ENCODE data around the gene TMEM94.

The TMEM94 gene

DNA sequence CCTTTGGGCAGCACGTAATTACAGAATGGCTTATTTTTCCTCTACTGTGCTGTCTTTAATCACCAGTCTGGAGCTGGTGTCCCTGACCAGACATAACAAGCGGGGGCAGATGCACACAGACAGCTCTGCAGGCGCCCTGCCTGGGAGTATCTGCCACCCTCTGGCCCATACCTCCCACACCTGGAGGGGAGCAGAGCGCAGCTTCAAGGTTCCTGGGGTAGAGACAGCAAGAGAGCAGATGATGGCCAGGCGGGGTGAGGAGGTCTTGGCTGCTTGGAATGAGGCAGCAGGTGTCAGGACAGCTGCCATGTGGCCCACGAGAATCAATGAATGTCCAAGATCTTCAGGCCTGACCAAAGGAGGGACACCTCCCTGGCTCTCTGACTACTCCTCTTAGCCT is 23.8 kb downstream of the TMEM94 start:
- no peak for DNase-seq (ENCODE audit: low read depth)
- H3K9ac ChIP-seq (ENCODE audit: low read length) = no peak overlapping the region
- H3K27me3 ChIP-seq (replicated peaks; ENCODE audit: control insufficient read depth, insufficient read depth, low read length) = no peaks in the 10 kb centered on the region
- no peaks in the 10 kb centered on the region for H3K36me3 ChIP-seq (ENCODE audit: control insufficient read depth, insufficient read depth, low read length, severe bottlenecking)
- H3K4me3 ChIP-seq (ENCODE audit: low read length) = no peak overlapping the region
- peaks cover 13% of the 10 kb centered on the region for H3K4me1 ChIP-seq (ENCODE audit: control insufficient read depth, insufficient read depth, low read length)
- no peaks in the 10 kb centered on the region for H3K9me3 ChIP-seq (ENCODE audit: control insufficient read depth, low read length)

DNA sequence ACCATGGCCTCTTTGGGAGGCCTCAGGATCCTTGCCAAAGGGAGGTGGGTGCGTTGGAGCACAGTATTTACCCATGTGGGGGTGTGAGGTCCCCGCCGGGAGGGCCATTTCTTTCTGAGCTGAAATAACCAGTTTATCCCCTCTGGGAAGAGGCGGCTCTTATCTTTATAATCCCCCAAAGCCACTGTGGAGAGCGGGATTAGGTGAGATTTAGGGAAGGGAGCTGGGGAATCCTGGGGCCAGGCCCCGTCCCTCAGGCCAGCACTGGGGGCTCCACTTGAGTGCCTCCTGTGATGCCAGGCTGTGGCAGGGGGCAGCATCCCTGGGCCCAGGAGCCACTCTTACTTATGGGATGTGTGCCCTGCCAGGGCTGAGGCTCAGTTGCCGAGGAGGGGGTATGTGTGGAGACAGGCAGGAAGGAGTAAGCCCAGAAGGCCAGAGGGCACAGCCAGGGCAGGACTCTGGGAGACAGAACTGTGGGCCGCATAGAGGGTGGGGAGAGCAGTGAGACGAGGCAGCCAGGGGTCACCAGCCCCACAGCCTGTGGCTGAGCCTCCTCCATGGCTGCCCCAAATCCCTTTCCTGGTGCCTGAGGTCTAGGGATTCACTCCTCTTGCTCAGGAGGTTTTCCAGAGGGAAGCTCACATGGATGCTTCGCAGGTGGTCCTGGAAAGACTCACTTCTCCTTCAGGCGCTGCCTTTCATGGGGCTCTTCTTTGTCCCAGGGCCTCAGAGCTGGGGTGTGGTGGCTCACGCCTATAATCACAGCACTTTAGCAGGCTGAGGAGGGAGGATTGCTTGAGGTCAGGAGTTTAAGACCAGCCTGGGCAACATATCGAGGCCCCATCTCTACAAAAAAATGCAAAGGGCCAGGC is 25.0 kb downstream of the TMEM94 start:
- no peak for DNase-seq (ENCODE audit: low read depth)
- H3K4me3 ChIP-seq (ENCODE audit: low read length) = no peak overlapping the region
- no peaks in the 10 kb centered on the region for H3K27me3 ChIP-seq (replicated peaks; ENCODE audit: control insufficient read depth, insufficient read depth, low read length)
- H3K36me3 ChIP-seq (ENCODE audit: control insufficient read depth, insufficient read depth, low read length, severe bottlenecking) = no peaks in the 10 kb centered on the region
- peaks cover 6% of the 10 kb centered on the region for H3K4me1 ChIP-seq (ENCODE audit: control insufficient read depth, insufficient read depth, low read length)
- H3K9ac ChIP-seq (ENCODE audit: low read length) = no peak overlapping the region
- no peaks in the 10 kb centered on the region for H3K9me3 ChIP-seq (ENCODE audit: control insufficient read depth, low read length)

DNA sequence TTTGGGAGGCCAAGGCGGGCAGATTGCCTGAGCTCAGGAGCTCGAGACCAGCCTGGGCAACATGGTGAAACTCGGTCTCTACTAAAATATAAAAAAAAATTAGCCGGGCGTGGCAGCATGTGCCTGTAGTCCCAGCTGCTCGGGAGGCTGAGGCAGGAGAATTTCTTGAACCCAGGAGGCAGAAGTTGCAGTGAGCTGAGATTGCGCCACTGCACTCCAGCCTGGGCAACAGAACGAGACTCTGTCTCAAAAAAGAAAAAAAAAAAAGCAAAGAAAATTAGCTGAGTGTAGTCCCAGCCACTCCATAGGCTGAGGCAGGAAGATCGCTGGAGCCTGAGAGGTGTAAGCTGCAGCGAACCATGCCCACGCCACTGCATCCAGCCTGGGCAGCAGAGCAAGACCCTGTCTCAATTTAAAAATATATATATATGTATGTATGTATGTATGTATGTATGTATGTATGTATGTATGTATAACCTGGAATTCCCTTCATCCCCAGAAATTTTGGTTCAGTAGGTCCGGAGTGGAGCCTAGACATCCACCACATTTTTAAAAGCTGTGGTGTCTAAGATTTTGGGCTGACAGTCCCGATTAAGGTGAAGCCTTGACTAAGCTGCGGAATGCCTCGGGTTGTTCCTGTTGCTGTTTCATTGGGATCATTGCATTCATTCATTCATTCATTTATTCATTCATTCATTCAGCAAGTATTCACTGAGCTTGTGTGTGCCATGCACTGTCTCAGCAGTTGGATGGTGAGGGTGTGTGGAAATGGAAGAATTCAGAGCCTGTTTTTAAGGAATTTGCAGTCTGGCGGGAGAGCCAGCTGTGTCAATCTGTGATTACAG is 25.9 kb downstream of the TMEM94 start:
- H3K9ac ChIP-seq (ENCODE audit: low read length) = no peak overlapping the region
- H3K36me3 ChIP-seq (ENCODE audit: control insufficient read depth, insufficient read depth, low read length, severe bottlenecking) = no peaks in the 10 kb centered on the region
- no peak for DNase-seq (ENCODE audit: low read depth)
- no peaks in the 10 kb centered on the region for H3K9me3 ChIP-seq (ENCODE audit: control insufficient read depth, low read length)
- H3K27me3 ChIP-seq (replicated peaks; ENCODE audit: control insufficient read depth, insufficient read depth, low read length) = no peaks in the 10 kb centered on the region
- no peak overlapping the region for H3K4me3 ChIP-seq (ENCODE audit: low read length)
- H3K4me1 ChIP-seq (ENCODE audit: control insufficient read depth, insufficient read depth, low read length) = no peaks in the 10 kb centered on the region

DNA sequence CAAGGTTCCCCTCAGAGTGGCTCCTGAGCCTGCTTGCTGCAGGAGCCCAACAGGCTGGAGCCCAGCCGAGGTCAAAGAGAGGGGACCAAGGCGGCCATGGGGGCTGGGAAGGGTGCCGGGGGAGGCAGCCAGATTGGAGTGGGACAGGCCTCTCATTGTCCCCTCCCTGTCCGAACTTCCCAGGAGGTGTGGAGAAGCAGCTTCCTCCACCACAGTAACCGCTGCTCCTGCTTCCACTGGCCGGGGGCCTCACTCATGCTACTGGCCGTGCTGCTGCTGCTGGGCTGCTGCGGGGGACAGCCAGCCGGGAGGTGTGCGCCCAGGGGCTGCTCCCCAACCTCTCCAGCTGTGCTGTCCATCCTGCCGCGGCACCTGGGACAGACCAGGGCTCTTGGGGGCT is 29.3 kb downstream of the TMEM94 start:
- Histone ChIP-seq H3K9ac (ENCODE audit: low read length) (no peak overlapping the region), H3K36me3 (ENCODE audit: control insufficient read depth, insufficient read depth, low read length, severe bottlenecking) (peaks cover under 1% of the 10 kb centered on the region), H3K27me3 (replicated peaks; ENCODE audit: control insufficient read depth, insufficient read depth, low read length) (no peaks in the 10 kb centered on the region), H3K9me3 (ENCODE audit: control insufficient read depth, low read length) (no peaks in the 10 kb centered on the region), H3K4me3 (ENCODE audit: low read length) (no peak overlapping the region), H3K4me1 (ENCODE audit: control insufficient read depth, insufficient read depth, low read length) (no peaks in the 10 kb centered on the region)
- DNase-seq (ENCODE audit: low read depth) = no peak

DNA sequence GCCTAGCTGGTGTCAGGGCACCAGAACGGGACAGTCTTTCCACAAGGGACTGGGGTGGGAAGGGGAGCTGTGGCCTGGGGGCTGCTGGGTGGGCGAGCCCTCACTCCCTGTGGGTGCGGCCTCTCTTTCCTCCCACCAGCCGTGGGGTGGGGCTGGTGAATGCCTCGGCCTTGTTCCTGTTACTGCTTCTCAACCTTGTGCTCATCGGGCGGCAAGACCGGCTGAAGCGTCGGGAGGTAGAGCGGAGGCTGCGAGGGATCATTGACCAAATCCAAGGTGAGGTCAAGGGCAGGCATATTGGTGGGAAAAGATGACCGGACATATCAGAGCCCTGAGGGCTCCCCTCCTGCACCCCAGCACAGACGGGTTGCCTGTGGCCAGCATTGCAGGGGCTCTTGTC is 29.7 kb downstream of the TMEM94 start:
- no peaks in the 10 kb centered on the region for H3K9me3 ChIP-seq (ENCODE audit: control insufficient read depth, low read length)
- H3K4me1 ChIP-seq (ENCODE audit: control insufficient read depth, insufficient read depth, low read length) = no peaks in the 10 kb centered on the region
- H3K36me3 ChIP-seq (ENCODE audit: control insufficient read depth, insufficient read depth, low read length, severe bottlenecking) = peaks cover 3% of the 10 kb centered on the region
- no peak overlapping the region for H3K4me3 ChIP-seq (ENCODE audit: low read length)
- H3K9ac ChIP-seq (ENCODE audit: low read length) = no peak overlapping the region
- DNase-seq (ENCODE audit: low read depth) = no peak
- no peaks in the 10 kb centered on the region for H3K27me3 ChIP-seq (replicated peaks; ENCODE audit: control insufficient read depth, insufficient read depth, low read length)

DNA sequence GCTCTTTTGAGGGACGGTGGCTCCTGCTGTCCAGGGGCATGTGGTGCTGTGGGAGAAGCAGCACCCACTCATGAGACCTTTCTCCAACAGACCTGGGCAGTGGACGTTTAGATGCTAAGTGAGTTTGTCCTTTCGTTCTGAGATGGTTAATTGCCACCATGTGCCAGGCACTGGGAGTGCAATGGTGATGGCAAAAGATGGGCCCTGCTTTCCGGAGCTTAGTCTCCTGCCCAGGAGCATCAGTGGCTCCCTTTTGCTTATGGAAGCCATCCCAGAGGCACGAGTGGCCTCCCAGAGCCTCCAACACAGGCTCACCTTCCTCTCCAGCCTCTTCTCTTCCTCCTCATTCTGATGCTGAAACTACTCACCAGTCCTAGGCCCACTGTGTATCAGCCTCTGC is 30.5 kb downstream of the TMEM94 start:
- peaks cover 11% of the 10 kb centered on the region for H3K36me3 ChIP-seq (ENCODE audit: control insufficient read depth, insufficient read depth, low read length, severe bottlenecking)
- no peak overlapping the region for H3K9ac ChIP-seq (ENCODE audit: low read length)
- no peak overlapping the region for H3K4me3 ChIP-seq (ENCODE audit: low read length)
- no peaks in the 10 kb centered on the region for H3K4me1 ChIP-seq (ENCODE audit: control insufficient read depth, insufficient read depth, low read length)
- H3K27me3 ChIP-seq (replicated peaks; ENCODE audit: control insufficient read depth, insufficient read depth, low read length) = no peaks in the 10 kb centered on the region
- no peaks in the 10 kb centered on the region for H3K9me3 ChIP-seq (ENCODE audit: control insufficient read depth, low read length)
- no peak for DNase-seq (ENCODE audit: low read depth)

DNA sequence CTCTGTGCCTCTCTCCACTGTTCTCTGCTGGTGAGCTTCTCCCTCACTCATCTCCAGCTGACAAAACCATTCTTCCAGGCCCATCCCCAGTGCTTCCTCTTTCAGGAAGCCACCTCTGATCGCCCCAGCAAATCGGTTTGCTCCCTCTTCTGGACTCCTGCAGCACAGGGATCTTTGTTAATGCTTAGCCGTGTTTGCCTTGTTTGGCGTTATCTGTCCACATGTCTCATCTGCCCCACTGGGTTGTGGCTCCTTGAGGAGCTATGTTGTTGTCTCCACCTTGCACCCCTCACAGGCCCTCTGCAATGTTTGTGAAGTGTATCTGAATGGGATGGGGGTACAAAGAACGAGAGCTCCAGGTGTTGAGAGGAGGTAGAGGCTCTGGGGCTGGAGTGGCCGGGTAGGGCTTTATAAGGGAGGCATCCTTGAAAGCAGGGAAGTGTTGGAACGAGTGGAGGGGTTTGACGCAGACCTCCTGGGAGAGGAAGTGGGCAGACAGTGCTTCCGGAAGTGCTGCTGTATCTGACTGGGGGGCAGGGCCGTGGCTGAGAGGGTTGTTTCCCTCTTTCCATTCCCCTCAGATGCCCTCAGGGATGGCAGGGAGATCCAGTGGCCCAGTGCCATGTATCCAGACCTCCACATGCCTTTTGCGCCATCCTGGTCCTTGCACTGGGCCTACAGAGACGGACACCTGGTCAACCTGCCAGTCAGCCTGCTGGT is 31.1 kb downstream of the TMEM94 start:
- H3K9ac ChIP-seq (ENCODE audit: low read length) = no peak overlapping the region
- H3K4me1 ChIP-seq (ENCODE audit: control insufficient read depth, insufficient read depth, low read length) = no peaks in the 10 kb centered on the region
- no peak for DNase-seq (ENCODE audit: low read depth)
- H3K9me3 ChIP-seq (ENCODE audit: control insufficient read depth, low read length) = no peaks in the 10 kb centered on the region
- no peaks in the 10 kb centered on the region for H3K27me3 ChIP-seq (replicated peaks; ENCODE audit: control insufficient read depth, insufficient read depth, low read length)
- H3K4me3 ChIP-seq (ENCODE audit: low read length) = no peak overlapping the region
- peaks cover 17% of the 10 kb centered on the region for H3K36me3 ChIP-seq (ENCODE audit: control insufficient read depth, insufficient read depth, low read length, severe bottlenecking)

DNA sequence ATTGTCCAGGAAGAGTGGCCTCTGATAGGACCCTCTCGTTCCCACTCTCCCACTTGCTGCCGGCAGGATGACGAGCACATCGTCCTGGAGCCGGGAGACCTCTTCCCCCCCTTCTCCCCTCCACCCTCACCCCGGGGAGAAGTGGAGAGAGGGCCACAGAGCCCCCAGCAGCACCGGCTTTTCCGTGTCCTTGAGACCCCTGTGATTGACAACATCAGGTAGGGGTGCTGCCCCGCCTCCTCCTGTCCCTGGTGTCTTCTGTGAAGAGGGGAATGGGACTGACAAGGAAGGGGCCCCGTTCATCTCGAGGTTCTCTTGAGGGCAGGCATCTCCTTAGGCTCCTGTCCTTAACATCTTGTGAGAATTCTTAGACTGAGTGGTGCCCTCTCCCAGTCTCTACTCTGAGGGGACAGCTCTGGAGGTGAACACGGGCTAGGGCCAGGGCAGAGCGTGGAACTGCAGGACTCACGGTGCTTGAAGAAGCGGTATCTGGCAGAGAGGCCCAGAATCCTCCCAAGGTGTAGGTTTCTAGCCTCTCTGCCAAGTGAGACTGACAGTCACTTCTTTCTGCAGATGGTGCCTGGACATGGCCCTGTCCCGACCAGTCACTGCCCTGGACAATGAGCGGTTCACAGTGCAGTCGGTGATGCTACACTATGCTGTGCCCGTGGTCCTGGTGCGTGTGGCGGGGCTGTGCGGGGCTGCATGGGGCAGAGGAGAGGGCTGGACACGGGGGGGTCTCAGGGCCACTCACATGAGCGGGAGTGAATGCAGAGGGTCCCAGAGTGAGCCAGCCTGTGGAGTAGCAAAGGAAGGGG is 32.5 kb downstream of the TMEM94 start:
- no peak overlapping the region for H3K4me3 ChIP-seq (ENCODE audit: low read length)
- no peak overlapping the region for H3K9ac ChIP-seq (ENCODE audit: low read length)
- H3K36me3 ChIP-seq (ENCODE audit: control insufficient read depth, insufficient read depth, low read length, severe bottlenecking) = peaks cover 31% of the 10 kb centered on the region
- DNase-seq (ENCODE audit: low read depth) = no peak
- no peaks in the 10 kb centered on the region for H3K9me3 ChIP-seq (ENCODE audit: control insufficient read depth, low read length)
- no peaks in the 10 kb centered on the region for H3K4me1 ChIP-seq (ENCODE audit: control insufficient read depth, insufficient read depth, low read length)
- no peaks in the 10 kb centered on the region for H3K27me3 ChIP-seq (replicated peaks; ENCODE audit: control insufficient read depth, insufficient read depth, low read length)

DNA sequence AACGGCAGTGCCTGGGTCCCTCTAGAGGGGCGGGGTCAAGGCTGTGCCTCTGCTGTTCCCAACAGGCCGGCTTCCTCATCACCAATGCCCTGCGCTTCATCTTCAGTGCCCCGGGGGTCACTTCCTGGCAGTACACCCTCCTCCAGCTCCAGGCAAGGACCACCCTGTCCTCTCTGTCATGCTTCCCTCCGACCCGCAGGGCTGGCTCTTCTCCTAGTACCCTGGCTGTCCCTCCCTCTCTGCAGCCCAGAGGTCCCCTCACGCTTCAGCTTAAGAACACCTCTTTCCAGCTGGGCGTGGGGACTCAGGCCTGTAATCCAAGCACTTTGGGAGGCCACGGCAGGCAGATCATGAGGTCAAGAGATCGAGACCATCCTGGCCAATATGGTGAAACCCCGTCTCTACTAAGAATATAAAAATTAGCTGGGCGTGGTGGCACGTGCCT is 33.1 kb downstream of the TMEM94 start:
- no peak overlapping the region for H3K9ac ChIP-seq (ENCODE audit: low read length)
- no peaks in the 10 kb centered on the region for H3K27me3 ChIP-seq (replicated peaks; ENCODE audit: control insufficient read depth, insufficient read depth, low read length)
- H3K36me3 ChIP-seq (ENCODE audit: control insufficient read depth, insufficient read depth, low read length, severe bottlenecking) = peaks cover 37% of the 10 kb centered on the region
- H3K4me3 ChIP-seq (ENCODE audit: low read length) = no peak overlapping the region
- no peaks in the 10 kb centered on the region for H3K4me1 ChIP-seq (ENCODE audit: control insufficient read depth, insufficient read depth, low read length)
- no peaks in the 10 kb centered on the region for H3K9me3 ChIP-seq (ENCODE audit: control insufficient read depth, low read length)
- no peak for DNase-seq (ENCODE audit: low read depth)

DNA sequence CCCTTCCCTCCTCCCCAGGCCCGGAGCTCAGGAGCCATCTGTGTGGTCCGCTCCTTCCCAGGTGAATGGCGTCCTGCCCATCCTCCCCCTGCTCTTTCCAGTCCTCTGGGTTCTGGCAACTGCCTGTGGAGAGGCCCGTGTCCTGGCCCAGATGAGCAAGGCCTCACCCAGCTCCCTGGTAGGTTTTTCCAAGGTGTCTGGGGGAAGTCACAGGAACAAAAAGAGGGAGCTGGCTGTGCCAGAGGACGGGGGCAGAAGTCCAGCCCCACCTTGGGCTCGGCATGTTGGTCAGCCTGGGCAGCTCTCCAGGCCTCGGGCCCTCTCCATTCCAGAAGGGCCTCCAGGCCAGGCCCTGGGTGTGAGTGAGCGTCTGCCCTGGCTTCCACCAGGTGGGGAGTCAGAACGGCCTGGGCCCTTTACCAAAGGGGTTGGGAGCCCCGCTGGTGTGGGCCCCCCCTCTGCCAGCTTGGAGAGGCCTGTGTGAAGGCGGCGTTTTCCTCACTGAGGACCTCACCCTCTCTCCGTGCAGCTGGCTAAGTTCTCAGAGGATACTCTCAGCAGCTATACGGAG is 33.8 kb downstream of the TMEM94 start:
- Histone ChIP-seq H3K4me3 (ENCODE audit: low read length) (no peak overlapping the region), H3K9ac (ENCODE audit: low read length) (no peak overlapping the region), H3K27me3 (replicated peaks; ENCODE audit: control insufficient read depth, insufficient read depth, low read length) (no peaks in the 10 kb centered on the region), H3K9me3 (ENCODE audit: control insufficient read depth, low read length) (no peaks in the 10 kb centered on the region), H3K36me3 (ENCODE audit: control insufficient read depth, insufficient read depth, low read length, severe bottlenecking) (peaks cover 40% of the 10 kb centered on the region), H3K4me1 (ENCODE audit: control insufficient read depth, insufficient read depth, low read length) (no peaks in the 10 kb centered on the region)
- DNase-seq (ENCODE audit: low read depth) = no peak
